Endometrial microvascular endothelial cells (primary cell): ENCODE results near the gene SNAP47. TPM values are rescaled to one million over a fixed set of nuclear protein-coding genes. Genes with fewer than 3 reads are reported as not detected.

ENCODE experiments used
- in situ Hi-C: cut with HindIII; loops from 2 replicates; pipeline ENCODE4 v1.10.0; 2017; ENCODE audit warnings: low sequenced_read_pairs, low pct_unique_long_range_greater_than_20kb; ENCODE audit errors: inconsistent ontology term
- total RNA-seq: library from RNA; depleted of rRNA; stranded (reverse); fragments of >200 nt; gene quantifications from one replicate; pipeline ENCODE4 v1.2.3, GENCODE V29; 2015; ENCODE audit errors: inconsistent ontology term

SNAP47 gene
- total RNA-seq, 1 donor from 2014 or later = 34.6 TPM

DNA sequence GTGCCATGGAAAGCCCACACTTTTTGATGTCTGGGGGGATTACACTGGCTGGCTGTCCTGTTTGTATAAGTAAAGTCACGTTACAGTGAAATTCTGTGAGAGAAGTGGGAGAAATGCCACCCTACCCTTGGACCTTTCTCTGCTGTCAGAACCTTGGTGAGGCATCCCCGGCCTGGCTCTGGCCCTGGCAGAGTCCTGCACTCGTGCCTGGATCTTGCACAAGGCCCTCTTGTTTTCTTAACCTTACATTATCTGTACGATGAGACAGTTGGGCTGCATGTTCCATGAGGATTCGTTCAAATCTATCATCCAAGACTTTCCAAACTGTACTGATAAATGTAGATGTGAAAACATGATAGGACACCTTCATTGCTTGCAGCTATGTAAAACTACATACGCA, 11.4 kb downstream of the SNAP47 start:
- in situ Hi-C loops = no loop called here

DNA sequence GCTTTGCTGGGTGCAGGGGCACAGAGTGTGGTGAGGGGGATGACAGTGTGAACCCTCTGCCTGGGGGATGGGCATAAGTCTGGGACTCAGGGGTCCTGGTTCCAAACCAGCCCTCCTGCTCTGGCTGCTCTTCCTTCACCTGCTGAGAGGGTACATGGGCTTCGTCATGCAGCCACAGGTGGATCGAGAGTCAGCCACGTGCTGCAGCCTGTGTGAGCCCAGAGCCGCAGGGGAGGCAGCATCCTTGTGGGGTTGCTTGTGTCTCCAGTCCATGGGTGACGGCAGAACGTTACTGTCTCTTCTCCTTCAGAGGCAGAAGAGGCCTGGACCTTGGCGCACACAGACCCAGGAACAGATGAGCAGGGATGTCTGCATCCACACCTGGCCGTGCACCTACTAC, 12.1 kb downstream of the SNAP47 start:
- in situ Hi-C loops = no loop called here

DNA sequence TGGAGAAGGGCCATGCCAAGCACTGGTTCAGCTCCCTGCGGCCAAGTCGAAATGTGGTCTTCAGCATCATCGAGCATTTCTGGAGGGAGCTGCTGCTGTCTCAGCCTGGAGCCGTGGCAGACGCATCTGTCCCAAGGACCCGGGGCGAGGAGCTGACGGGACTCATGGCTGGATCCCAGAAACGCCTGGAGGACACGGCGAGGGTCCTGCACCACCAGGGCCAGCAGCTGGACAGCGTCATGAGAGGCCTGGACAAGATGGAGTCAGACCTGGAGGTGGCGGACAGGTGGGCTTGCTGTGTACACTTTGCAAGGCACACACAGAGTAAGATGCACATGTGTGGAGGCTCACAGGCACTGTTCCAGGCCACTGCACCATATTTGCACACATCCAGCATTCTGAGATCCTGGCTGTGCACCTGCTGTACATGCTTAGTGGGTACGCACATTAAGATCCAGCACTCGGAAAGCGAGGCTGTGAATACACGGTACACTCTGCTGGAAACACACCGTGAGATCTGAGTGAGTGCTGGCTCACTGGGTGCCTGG, 12.8 kb downstream of the SNAP47 start:
- in situ Hi-C loops = no loop called here

DNA sequence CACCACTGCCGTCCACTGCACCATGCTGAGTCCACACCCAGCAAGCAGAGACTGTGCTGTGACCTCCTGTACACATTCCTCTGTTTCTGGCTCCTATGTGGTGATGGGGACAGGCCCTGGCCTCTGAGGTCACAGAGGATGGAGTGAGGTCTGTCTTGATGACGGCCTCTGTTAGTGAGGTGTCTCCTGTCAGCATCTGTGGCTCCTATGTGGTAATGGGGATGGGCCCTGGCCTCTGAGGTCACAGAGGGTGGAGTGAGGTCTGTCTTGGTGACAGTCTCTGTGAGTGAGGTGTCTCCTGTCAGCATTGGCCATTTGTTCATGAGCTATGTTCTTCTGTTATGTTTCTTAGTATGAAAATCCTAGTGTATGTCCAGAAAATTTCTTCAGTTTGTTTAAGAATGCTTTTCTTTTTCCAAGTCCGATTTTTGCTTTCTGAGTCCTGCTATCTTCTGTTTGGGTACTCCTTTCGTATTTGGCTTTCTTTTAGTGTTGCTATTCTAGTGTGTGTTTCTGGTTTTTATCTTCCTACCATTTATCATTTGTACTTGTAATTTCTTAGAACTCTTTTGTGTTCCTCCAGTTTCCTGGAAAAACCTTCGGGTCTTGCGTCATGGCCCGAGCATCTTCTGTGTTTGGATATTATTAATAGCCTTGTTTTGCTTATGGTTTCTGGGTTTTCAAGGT, 13.4 kb downstream of the SNAP47 start:
- in situ Hi-C loops = no loop called here

DNA sequence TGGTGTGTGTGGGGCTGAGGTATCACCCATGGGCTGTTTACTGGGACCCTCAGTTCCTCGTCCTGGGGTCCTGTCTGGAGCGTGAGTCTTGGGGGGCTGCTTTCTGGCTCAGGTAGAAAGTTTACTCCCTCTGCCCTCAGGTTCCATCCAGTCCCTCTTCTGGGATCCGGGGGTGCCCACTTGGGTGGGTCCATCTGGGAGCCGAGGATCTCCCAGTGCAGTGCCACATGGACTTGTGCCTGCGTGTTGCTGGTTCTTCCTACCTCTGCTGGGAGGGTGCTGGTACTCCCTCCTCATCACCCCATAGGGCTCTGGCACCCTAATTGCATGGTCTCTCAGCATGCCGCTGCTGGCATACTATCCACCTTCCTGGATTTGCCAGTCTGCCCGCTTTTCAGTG, 14.0 kb downstream of the SNAP47 start:
- in situ Hi-C loops = no loop called here

DNA sequence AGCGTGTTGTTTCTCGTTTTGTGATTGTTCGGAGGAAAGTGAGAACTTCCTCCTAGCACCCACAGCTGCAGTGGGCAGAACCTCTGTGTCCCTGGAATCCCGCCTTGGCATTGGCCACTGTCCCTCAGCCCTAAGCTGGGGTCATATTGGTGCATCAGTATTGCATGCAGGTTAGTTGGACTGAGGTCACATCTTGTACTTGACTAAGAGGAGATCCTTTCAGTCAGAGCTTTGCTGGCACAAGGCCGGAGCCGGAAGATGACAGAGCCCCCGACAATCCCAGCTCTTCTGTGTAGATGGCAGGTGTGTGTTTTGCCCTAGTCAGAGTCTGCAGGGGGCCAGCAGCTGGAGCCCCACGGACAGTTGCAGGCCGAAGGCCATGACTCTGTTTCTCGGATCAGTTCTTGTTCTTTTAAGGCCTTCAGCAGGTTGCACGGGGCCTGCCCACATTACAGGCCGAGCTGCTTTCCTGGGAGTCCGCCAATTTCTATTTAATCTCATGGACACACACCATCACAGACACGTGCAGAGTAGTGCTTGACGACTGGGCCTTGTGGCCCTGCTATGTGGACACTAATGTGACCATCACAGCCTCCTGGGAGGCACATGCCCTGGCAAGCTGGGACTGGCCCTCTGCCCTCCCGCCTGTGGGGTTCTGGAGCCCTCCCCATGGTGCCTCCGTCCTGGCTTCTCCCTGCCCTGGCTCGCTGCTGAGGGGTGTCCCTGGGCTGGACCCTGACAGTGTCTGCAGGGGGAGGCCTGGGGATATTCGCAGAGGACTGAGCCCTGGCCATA, 14.9 kb downstream of the SNAP47 start:
- in situ Hi-C loops = no loop called here

DNA sequence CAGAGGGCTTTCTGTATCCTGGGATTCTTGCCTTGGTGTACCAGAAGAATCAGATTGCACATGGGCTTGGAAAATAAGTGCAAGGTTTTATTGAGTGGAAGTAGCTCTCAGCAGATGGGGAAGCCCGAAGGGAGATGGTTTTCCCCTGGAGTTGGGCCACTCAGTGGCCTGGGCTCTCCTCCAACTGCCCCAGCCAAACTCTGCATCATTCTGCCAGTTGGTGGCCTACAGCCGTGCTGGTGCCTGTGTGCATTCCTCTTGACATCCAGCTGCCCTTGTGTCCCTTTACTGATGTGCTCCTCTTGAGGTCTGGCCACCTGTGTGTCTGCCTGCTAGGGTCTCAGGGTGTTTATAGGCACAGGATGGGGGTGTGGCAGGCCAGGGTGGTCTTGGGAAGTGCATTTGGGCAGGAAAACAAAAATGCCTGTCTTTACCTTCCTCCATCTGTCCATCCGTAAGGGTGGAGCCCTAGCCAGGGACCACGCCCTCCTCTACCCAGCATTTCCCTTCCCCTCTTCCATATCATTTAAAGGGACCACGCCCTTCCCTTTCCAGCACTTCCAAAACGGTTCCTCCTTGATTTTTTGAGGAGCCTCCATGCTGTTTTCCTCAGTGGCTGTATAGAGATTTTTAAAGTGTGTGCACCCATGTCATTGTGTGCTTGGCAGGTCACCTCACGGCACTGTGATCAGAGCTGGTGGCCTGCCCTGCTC, 18.9 kb downstream of the SNAP47 start:
- in situ Hi-C loops = no loop called here

DNA sequence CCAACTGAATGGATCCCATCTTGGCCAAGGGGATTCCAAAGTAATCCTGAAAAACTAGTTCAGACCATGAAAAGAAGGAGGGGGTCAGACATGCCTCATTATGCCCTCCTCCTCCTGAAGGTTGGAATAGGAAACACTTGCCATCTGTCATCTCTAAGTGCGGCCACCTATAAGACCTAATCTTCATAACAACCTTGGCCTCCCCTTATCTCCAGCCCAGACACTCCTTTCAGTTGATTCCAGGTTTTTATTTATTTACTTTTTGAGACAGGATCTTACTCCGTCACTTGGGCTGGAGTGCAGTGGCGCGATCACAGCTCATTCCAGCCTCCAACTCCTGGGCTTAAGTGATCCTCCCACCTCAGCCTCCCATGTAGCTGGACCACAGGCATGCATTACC, 19.7 kb downstream of the SNAP47 start:
- in situ Hi-C loops = no loop called here

DNA sequence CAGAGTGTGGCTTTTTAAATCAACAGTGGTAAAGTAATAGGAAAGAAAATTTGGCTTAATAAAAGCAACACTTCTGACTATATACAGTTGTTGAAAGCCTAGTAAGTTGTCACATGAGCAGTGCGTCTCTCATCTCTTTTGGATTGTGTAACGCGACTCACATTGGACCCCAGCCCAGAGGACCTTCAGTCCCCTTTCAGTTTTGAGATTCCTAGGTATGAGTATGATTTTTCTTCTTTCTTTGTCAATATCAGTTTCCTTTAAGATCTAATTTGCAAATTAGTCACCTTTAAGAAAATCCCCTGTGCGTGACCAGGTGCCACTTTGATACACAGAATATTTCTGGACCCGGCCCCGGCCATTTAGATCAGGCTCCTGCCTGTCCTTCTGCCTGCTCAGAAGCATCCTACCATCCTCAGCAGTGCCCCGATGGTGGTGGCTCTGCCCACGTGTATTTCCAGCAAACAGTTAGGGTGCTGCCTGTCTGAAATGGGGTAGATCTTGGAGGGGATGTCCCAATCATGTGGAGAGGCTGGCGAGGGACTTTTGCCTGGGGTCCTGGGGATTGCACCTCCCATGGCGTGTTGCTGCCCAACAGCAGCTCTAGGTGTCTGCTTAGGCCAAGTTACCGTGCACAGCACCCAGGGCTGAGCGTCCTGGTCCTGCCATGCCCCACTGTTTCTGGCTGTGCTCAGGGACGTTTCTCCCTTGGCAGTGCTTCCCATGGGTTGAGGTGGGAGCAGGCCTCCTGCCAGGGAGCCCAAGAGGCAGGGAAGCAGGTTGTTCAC, 21.1 kb downstream of the SNAP47 start:
- in situ Hi-C loops = no loop called here

DNA sequence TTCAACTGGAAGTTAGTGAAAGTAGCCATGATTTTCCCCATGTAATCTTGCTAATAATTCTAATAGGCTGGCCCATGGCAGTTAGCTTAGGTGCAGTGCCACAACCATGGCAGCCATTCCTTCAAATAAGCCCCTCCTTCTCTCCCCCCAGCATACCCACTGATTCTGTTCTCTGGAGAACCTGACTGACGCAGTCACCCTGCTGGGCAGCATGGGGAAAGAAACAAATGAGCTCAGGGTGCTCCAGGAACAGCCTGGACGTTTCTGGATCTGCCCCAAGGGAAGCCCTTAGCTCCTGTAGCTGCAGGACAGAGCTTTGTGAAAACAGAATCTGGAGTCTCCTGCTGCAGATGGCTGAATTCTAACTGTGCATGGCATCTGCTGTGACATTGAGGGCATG, 22.5 kb downstream of the SNAP47 start:
- in situ Hi-C loops = no loop called here

DNA sequence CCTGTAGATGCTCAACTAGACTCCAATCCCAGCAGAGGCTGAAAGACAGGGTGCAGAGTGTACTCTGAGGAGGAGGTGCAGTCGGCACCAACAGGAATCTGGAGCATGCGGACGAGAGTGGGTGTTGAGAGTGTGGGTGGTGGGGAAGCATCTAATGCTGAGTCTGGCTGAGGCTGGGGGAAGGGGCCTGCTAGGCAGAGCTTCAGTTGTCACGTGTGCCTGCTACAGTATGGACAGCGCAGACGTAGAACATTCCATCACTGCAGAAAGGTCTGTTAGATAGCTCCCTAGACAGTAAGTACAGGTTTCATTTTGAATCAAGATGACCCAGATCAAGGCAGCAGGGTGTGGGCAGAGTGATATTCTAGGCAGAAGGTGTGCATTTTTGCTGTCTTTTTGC, 23.1 kb downstream of the SNAP47 start:
- in situ Hi-C loops = no loop called here

DNA sequence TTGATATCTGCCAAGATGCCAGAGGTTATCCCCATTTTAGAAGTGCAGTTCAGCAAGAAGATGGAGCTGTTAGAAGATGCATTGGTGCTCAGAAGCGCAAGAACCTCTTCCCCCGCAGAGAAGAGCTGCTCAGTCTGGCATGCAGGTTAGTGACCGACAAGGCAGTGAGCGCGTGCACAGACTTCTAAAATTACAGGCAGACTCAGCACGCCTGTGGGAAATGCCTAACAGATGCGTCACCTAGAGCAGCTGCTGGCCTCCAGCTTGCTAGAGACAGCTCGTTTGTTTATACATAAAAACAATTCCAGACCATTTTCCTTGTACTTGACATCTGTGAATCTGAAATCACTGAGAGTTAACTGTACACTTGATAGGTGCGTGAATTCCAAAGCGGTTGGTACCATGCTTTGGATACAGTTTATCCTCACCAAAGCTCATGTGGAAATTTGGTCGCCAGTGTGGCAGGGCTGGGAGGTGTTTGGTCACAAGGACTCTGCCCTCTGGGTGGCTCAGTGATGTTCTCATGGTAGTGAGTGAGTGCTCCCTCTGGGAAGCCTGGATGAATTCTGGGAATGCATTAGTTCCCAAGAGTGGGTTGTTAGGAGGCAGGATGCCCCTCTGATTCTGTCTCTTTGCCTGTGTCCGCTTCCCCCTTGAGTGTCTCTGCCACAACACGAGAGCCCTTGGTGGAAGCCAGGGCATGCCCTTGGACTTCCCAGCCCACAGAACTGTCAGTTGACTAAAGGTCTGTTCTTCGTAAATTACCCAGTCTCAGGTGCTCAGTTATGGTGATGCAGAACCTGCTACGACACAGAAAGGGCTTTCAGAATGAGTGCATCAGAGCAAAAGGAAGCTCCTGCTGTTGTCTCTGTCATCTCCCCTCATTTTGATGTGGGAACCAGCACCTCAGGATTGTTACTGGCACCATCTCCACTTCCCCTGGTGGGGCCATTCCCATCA, 24.4 kb downstream of the SNAP47 start:
- in situ Hi-C loops = no loop called here

DNA sequence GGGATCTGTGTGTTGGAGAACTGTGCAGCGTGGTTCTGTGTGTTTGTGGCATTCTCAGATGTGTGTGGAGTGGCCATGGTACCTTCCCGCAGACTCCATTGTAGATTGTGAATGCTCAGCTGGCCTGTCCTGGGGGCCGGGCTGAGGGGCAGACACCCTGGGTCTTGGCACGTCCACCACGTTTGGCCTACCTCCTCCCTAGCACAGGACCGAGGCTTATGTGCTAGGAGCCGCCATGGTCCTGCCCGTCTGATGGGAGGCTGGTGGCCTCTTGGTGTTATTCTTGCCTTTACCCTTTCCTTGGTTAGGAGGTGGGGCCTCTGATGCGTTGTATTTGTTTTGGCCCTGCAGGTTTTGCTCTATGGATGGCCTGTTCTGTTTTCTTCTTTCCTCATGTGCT, 25.1 kb downstream of the SNAP47 start:
- in situ Hi-C loops = no loop called here

DNA sequence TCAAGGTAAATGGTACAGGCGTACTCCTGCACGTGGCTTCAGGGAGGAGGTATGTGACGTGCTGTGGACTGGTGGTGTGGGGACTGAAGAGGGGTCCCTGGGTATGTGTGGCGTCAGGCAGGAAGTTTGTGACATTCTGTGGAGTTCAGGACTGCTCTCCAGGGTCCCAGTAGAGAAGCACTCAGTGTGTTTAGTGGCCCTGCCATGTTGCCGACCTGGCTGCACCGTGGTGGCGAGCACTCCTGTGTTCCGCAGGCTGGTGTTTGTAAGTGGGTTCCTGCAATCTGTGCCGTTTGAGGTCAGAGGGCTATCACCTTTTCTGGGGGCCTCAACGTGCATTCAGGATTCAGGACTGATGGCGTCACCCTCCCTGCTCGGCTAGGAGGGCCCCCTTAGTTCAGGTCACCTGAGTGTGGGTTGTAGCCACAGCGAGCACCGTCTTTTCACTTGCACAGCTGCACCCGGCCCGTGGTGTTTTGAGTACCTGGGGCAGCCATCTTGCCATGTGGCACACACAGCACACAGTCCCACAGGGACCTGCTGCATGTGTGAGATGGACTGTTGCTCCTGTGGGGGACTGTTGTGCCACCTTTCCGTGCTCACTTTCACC, 26.5 kb downstream of the SNAP47 start:
- in situ Hi-C loops = no loop called here

DNA sequence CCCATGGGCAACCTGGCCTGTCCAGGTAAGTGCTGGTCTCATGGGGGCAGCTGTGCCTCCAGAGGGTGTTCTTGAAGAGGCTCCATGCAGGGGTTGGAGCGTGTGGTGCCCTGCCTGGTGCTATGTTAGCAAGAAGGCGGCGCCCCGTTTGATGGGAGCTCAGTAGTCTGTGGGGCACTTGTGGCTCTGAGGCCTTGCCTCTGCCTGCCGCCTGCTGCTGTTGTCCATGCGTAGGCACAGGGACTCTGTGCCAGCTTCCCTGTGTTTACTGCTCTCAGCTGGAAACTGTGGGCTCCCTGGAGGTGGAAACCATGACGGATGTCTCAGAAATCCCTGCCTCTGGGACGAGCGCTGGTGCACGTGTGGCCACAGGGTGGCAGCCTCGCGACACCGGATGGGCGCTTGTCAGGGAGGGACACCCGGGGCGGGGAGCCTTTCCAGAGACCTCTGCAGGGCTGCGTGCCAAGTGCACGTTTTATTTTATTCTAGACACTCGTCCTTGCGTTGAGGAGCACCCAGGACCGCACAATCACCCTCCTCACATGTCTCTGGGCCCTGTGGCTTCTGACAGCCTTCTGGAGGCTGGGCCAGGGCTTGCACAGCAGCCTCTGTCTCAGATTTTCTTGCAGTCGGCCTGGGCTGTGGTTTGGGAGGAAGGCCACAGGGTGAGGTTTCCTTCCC, 27.1 kb downstream of the SNAP47 start:
- in situ Hi-C loops = no loop called here

DNA sequence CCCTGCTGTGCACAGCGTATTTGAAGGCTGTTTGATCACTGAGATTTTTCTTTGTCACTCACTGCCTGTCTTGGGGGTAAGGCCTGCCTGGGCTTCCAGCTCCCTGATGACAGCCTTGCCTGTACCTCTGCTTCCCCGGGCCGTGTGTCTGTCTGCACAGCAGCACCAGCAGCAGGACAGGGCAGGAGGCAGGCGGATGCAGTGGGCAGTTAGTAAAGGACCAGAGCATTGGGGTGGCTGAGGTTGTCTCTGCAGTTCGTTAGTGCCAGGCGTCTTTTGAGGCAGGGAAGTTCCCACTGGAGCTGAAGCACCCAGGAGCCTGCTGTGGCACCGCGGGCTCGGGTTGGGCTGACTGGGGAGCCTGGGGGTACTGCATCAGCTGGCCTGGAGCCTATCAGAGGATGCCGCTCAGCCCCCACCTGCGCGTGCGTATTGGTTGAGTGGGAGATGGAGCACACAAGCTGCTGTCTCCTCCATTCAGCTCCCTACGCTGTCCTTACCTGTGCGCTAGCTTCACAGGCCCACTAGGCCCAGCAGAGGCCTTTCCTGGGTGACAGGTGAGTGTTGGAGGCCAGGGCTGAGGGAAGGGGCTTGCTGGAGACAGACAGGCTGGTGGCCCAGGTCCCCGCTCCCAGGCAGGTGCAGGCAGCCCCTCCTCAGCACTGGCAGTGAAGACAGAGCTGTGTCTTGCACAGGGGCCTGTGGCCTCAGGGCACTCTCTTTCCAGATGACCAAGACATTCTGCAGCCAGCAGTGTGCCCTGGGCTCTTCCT, 28.2 kb downstream of the SNAP47 start:
- in situ Hi-C loops = no loop called here
